D721Med (cell line): ENCODE measurements around the gene NYAP2.

Source experiments
- DNase-seq: peaks from one replicate; pipeline ENCODE4 v3.0.0; 2011; ENCODE audit warnings: low spot score; ENCODE audit not compliant: insufficient read length
- FAIRE-seq: peaks from 2 replicates; lab custom pipeline; 2011; peaks lifted over from hg19 to GRCh38; lab: Jason Lieb, UNC
- CTCF ChIP-seq: IDR thresholded peaks from 2 replicates; pipeline ENCODE4 v1.5.1; 2012; ENCODE audit warnings: mild to moderate bottlenecking, control low read depth; ENCODE audit not compliant: insufficient read depth; ENCODE audit errors: missing control alignments

NYAP2 gene

GRCh38 chr2:225379856-225380255 is 19.7 kb upstream of the NYAP2 start:
- TF ChIP-seq CTCF: no peak
- no peak for DNase-seq
- FAIRE-seq: no peak

- FAIRE-seq (no peak), DNase-seq (no peak)
- no peak for TF ChIP-seq CTCF
Observed at GRCh38 chr2:225381609-225382008, 17.9 kb upstream of the NYAP2 start.

- FAIRE-seq: no peak
- DNase-seq: no peak
- no peak for TF ChIP-seq CTCF
Observed at GRCh38 chr2:225398372-225398771, 1.1 kb upstream of the NYAP2 start.

- no peak for TF ChIP-seq CTCF
- no peak for FAIRE-seq
- no peak for DNase-seq
Observed at GRCh38 chr2:225400060-225400511, 576 bp downstream of the NYAP2 start.

- TF ChIP-seq CTCF: no peak
- no peak for DNase-seq
- no peak for FAIRE-seq
Observed at GRCh38 chr2:225400546-225401400, 1.3 kb downstream of the NYAP2 start.

GRCh38 chr2:225402210-225402776 is 2.8 kb downstream of the NYAP2 start:
- TF ChIP-seq CTCF: no peak
- FAIRE-seq (no peak), DNase-seq (no peak)

- DNase-seq (no peak), FAIRE-seq (no peak)
- no peak for TF ChIP-seq CTCF
Observed at GRCh38 chr2:225411452-225411851, 11.9 kb downstream of the NYAP2 start.
